GM19035 (cell line): ENCODE data around the gene GMCL1.

Source experiments
- ATAC-seq: cut with Tn5 transposase; IDR thresholded peaks from one replicate; pipeline ENCODE4 v1.9.1; 2021; ENCODE audit not compliant: unreplicated experiment

Gene GMCL1

DNA sequence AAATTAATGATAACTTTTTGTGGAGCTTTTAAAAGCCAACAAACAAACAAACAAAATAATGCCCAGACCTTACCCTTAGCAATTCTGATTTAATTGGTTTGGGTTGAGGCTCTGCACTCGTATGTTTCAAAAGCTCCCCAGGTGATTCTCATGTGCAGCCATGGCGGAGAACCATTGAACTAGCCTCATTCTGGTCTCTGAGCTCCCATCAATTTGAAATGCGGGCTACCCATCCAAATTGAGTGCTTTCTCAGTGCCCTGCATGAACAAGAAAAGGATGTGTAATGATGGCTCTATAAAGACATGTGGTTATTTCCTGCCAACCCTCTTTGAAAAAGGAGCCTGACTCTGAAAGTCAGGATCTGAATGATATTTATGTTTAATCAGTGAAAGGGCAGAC is 93.7 kb downstream of the GMCL1 start:
- ATAC-seq: no peak

DNA sequence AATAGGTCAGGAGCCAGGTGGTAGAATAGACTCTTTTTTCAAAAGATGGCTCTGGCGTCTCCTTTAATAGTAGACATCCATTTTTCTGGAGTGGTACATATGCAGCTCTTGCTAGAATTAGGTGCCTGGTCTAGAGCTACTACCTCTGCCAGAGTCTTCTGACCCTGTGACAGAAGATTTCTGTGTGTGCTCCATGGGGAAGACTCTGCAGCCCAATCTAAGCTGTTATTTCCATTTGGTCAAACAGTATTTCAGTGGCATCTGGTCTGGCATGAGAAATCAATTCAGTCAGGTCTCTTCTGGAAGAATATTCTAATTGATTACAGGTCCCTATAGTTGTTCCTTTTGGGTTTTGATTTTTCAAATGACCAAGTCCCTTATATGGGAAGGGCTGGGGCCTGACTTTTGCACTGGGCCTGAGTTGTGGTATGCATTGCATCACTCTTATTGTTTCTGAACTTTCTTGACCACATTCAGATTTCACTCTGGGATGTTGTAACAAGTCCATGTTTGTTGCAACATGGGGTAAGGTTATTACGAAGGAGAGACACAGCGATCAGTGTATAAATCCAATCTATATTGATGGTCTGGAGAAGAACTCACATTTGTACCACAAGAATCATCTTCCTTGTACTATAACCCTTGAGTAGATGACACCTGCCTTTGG is 97.5 kb downstream of the GMCL1 start:
- no peak for ATAC-seq
